HG02642 (cell line): ENCODE data around the gene ANK2.

Experiments
- ATAC-seq: cut with Tn5 transposase; IDR thresholded peaks from one replicate; pipeline ENCODE4 v1.9.1; 2021; ENCODE audit warnings: mild to moderate bottlenecking; ENCODE audit not compliant: unreplicated experiment, poor library complexity

Gene ANK2

DNA sequence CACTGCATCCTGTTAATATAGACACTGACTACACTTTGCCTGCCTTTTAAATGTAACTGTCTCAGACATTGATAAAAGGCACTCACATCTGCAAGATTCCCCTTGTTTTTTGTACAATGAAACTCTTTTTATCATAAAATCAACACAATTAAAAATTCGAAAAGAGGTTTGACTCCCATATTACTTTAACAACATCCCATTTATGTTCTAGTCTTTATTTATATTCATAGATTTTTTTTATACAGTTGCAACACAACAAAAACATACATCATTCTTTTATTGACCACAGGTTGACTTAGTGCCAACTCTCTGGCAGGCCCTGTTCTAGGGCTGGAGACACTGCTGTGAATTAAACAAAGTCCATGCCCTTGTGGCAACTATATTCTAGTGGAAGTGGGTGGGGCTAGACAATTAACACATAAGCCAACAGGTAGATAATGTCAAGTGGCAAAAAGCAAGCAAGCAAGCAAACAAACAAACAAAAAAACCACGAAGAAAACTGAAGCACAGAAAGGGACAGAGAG, 36.8 kb downstream of the ANK2 start:
- ATAC-seq = no peak

DNA sequence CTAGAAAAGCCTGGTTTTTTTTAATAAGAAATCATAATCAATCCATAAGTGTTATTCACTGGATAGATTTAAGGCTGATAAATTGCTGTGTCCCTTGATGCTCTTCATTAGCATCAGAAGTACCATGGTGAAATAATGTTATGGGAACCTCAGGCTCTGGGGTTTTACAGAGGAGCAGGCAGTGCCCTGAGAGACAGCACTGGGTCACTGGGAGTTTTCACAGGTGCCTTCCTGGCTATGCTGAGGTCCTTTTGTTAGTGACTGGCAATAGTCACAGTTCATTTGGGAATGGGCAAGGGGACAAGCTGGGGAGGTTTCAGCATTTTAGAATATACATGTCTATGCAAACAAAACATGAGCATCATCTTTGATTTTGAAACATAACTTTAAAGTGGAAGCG, 38.6 kb downstream of the ANK2 start:
- no peak for ATAC-seq

DNA sequence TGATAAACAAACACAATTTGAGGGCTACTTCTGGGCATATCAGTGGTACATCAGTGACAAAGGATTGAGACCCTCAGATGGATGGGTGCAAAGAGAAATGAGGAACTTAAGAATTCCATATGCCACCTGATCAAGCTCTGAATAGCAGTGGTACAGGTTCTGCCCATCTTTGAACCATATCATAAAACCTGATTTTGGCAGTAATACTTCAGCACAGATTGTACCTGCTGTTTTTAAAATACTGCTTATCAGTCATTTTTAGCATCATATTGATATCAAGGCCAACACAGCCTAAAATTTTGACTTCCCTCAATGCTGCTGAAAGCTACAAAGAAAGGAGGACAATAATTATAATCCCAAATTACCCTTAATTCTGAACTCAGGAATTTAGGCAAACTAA, 41.5 kb downstream of the ANK2 start:
- ATAC-seq = no peak

DNA sequence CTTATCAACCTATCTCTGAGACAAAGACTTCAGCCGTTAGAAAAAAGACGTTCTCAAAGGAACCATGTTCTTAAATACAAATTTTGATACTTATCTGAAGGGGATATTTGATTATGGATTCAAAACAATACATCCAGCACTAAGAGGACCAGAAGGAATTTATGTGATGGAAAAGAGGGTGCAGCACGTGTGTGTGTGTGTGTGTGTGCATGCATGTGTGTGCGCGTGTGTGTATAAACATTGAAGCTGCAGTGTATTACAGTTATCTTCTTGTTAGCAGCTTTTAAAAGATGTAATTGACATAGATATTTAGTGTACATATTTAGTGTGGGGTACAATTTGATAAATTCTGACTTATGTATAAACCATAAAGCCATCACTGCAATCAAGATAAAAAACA, 44.9 kb downstream of the ANK2 start:
- ATAC-seq = no peak

DNA sequence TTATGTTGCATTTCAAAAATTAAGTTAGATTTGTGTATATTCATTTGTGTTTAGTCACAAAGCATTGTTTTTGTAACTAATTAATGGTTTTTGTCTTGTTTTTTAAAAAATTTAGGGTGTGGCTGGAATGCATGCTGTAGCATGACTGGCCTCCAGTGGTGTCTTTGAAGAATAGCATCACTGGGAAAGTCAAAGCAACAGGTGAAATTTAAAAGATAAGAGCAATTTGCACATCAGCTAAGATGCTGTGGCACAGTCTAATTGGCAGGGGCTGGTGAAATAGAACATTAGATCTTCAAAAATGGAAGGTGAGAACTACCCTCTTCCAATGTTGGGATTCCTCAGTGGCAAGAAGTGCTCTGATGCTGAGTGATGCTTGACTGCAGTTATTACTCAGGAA, 45.3 kb downstream of the ANK2 start:
- ATAC-seq = no peak

DNA sequence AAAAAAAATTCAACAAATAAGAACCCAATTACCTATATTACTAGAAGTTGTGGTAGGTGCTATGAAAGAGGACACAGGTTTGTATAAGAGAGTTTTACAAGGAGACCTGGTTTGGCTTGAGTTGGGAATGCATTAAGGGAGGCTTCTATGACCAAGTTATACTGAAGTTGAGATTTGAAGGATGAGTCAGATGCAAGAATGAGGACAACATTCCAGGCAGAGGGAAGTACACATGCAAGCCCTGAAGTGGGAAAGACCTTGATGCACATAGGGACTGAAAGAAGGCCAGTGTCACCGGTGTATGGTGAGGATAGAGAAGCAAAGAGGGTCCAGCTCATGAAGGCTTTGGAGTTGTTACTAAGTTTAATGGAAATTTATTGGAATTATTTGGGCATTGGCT, 52.2 kb downstream of the ANK2 start:
- ATAC-seq = no peak

DNA sequence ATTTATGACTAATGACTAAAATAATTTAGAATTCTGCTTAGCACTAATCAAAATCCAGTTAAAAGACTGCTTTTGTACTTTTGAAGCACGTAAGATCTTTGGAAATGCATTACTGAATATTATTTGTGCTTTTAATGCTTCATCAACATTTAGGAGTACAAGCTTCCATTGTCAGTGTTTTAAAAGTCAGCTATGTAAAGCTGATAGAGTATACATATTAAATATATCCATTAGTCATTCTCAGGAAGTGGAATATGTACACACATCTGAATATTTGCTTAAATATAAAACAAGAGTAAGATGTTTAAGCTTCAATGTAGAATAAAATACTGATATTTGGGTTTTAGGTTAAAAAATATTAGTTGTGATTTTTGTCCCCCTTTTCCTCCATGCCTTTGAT, 54.1 kb downstream of the ANK2 start:
- no peak for ATAC-seq

DNA sequence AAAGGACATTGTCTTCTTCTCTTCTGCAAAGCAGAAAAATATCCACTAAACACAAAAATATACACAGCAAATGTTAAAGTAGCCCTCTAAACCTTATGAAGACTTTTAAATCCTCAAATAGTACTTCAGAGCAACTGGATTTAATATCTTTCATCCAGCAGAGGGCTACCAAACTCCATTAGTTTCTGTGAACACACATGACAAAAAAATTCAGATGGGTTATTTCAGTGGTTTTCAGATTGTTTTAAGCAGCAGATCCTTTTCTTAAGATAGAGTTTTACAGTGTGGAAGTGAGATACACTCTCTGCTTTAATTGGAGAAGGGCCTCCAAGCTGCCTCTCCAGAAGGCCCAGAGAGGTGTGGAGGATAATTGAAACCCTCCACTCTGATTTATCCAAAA, 56.7 kb downstream of the ANK2 start:
- no peak for ATAC-seq

DNA sequence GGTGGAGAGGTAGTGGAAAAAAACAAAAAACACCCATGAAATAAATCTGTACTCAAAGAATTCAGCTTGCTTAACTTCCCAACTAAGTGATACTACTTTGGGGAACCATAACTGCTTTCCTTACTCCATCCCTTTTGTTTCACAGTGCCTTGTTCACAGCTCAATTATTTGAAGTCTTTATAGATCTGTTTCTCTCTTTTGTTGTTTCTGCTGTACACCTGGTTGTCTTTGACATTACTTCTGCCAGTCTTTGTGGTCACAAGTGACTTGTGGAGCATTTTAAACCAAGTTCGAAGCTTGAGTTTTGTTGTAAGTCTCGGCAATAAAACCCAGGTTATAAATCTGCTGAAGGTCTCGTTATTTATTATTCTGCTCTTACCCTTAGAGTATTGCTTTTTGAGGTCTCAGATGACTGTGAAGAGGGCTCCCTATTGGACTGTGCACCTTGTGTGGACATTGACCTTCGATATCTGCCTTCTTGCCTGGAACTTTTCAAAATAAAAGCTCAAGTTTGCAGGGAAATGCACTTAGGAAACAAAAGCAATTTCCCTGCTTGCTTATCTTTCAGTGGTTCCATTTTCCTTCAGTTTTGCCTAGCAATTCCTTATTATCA, 59.8 kb downstream of the ANK2 start:
- ATAC-seq = no peak

DNA sequence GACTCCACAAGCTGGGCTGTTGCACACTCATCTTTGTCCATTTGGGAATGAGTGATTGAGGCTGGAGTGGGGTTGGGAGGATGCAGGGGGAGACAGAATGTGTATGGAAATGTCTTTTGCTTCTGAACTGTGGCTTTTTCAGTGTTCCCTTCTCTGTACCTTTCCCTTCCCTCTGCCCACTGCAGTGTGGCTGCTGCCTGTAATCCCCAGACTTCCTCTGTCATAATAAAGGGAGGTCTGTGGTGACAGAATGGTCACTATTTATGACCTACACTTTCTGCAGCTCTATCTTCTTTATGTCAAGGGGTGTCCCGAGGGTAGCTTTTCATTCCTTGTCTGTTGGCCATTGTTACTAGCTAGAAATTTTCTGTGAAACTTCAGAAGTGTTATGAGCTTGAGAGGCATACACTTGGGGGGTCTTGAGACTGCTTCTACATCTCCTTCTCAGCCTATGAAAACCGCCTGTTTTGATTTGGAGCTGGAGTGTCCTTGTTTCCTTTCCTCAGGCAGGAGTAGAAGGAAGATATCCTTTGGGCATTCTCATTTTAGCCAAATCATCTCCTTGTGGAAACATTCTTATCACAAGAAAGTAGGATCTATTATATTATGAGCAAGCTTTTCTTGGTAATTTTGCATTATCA, 63.0 kb downstream of the ANK2 start:
- no peak for ATAC-seq

DNA sequence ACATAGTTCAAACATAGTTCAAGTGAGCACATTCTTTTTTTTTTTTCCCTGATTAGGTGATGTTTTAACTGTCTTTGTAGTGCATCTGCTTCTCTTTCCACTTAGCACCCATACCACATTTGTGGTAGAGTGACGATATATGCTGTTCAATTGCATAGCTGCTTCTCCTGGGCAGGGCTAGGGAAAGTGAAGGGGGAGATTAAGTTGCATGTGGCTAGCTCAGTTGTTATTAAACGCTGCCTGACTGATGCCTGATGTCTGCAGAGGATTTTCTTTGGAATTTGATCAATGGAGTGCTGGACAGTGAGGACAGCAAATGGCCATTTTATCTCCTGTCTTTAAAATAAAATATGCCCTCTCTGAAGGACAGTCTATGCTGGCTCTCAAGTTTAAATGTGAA, 63.7 kb downstream of the ANK2 start:
- ATAC-seq = no peak

DNA sequence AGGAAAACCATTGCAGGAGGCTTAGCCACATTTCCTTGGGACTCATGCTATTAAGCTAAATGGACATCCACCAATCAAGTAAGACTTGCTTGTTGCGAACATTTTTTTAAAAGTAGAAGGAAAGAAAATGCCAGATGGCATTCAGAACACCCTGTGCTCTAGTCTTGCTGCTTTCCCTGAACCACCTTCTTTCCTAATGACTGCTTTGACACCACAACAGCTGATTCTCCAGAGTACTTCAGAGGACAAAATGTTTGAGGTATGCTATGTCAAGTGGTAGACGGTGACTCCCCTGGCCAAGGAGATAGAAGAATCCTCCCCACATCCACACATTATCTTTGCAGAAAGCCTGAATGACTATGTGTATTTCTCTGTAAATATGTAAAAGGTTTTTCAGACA, 65.4 kb downstream of the ANK2 start:
- no peak for ATAC-seq

DNA sequence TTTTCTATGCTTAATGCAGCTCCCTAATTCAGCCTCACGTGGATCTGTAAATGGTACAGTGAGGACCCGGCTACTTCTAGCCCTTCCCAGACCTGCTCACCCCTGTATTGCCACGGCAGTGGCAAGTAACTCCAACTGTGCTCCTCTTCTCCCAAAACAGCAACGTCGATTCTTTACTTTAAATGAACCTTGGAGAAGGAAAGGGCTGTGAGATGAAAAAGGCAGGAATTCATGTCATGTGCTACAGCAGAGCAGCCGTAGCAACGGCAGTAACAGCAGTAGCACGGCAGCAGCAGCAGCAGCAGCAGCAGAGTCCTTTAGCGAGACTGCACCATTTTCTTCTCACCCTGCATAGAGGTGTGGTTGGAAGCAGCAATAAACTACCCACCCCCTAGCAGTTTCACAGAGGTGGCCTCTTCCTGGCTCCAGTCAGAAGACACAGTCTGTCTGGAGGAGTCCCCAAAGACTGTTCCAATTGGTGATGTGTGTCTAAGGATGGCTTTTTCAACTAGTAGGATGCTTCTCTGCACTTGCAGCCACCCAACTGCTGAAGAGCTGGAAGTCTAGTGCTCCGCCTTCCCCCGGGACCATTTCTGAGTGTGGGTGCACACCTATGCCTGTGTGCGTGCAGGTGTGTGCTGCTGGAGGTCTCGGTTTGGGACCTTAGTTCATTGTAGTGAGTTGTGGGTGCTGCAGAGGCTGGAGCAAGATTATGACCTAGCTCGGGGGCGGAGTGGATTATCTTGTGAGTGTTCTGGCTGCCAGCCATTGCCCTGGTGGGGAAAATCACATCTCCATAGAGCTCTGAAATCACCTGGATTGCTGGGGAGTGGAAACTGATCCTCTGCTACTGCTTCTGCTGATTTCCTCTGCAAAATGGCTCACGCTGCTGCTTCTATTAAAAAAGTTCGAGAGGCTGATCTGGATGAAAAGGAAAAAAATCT, 67.2 kb downstream of the ANK2 start:
- ATAC-seq = no peak

DNA sequence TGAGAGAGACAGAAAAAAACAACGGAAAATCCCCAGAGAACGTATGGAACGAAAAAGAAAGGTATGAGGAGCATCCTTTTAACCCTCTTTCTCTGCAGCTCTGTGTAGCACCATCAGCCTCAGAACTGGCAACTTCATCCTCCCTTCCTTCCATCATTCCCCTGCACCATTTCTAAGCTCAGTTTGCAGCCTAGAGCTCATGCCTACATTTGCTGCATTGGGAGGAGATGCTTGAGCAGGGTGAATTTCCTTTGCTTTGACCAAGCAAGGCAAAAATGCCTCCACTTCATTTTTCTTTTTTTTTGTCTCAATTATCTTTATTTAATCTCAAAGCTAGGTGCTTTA, 67.9 kb downstream of the ANK2 start:
- no peak for ATAC-seq

DNA sequence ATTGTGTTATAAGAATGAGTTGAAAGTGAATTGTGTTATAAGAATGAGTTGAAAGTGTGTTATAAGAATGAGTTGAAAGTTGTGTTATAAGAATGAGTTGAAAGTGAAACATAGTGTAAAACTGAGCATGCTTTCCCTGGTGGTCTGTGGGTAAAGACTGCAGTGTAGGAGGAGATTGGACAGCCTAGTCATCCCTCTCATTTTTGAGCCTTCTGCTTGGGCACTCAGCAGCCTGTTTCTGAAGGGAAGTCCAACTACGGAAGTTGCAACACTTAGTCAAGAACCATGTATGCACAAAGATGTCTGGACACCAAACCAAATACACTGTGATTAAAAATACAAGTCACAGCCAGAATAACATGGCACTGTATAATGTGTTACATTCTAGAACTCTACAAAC, 72.6 kb downstream of the ANK2 start:
- no peak for ATAC-seq

DNA sequence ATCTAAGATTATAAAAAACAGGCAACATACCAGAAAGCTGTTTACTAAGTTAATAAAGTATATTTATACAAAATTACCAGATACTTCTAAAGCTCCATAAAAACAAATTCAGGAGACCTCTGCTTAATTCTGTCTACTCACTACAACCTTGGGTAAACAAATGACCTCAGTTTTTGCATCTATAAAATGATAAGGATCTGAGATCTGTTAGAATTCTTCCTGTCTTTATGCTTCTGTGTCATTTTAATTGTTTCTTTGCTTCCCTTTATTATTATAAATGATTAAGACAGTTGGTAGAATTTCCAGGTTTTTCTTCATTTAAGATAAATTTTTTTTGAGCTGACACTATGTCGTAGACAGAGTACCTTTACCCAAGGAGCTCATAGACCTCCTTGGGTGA, 76.0 kb downstream of the ANK2 start:
- ATAC-seq = no peak

DNA sequence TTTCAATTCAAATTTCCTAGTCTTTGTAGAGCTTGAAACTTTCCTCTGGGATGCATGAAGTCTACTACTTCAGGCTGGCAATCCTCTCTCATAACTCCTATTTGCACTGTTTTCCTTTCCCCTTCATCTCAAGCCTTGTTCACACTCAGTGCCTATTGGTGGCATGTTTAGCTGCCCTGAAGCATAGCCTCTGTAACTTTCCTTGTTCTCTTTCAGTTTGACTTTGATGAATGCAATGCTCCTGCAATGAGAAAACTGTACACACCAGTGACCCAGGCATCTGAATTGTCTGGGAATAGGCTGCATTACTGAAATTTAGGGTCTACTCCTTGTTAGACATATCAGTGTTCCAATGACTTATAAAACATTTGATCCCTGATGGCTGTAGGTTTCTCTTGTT, 81.7 kb downstream of the ANK2 start:
- ATAC-seq = no peak

DNA sequence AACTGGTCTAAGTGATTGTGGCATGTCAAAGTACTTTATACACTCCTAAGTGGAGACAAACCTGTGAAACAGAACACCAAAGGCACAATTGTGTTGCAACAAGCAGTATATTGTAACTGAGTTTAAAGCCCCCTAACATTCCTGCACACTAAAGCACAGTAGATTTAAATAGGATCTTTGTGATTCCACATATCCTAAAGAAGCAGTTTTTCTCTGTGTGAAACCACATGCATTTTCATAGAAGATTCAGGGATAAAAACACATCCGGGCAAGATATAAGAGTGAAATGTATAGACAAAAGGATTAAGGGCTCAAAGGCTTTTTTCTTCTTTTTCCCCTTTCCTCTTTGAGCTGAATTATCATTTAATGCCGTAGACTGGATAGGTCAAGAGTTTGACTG, 82.2 kb downstream of the ANK2 start:
- ATAC-seq = no peak

DNA sequence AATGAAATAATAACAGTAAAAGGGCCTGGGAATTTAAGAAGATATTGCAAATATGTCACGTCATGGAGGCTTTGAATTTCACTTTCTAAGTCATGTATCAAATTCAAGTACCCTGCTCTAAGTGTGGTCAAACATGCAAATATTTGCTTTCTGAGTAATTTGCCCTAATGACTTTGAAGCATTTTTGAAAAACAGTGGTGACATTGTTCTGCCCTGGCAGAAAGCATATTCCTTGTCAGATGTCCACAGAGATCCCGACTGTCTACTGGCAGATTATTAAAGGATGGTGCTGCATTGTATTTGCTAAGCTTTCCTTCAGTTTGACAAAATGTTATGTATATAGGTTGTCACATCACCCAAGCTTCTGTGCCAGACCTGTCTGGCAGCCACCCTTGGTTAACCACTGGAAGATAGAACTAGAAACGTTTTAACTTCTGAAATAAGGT, 92.5 kb downstream of the ANK2 start:
- no peak for ATAC-seq

DNA sequence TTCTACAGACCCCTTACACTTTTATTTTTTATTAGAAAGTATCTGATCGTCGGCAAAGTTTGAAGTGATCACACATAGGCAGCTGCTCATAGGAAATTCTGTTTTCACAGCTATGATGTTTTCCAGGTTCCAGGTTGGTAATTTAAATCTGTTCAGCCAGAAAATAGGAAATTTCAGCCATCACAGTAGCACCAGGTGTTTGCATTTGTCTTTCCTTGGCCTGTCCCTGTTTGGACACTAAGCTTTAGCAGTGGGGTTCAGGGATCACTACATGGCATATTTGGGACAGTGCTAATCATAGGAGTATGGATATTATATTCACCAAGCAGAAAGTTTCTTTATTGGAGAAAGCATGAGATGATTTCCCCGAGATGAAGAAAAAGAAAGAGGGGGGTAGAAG, 92.9 kb downstream of the ANK2 start:
- ATAC-seq = no peak

DNA sequence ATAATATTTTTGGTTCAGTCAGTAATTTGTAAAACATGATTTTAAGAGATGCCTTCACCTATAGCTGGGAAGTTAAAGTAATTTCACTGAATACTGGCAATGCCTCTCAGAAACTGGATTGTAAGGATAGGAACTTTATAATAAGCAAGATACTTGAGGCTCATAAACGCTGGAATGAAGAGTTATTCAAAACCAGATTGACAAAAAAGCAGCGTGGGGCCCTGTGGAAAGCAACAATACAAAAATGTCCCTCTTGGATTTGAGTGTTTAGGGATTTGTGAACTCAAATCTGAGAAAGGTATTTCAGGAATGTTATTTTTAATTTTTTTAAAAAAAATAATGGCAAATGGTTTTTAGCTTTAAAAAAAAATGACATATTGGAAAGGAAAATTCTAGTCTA, 94.6 kb downstream of the ANK2 start:
- ATAC-seq = no peak
